Effector CD8-positive, alpha-beta T cell (primary cell): Measurements from ENCODE around the gene MMD.
A peak's percentile ranks its signal among the peaks of the same experiment; 100 is the strongest.
"Not testable (repeated sequence)": the region's sequence is repeated elsewhere in the genome, so short reads cannot be mapped to it uniquely, and the experiment has no call there.

ENCODE experiments used
- DNase-seq: peaks from one replicate; lab custom pipeline; 2025; lab: John Stamatoyannopoulos, UW

The MMD gene

DNA sequence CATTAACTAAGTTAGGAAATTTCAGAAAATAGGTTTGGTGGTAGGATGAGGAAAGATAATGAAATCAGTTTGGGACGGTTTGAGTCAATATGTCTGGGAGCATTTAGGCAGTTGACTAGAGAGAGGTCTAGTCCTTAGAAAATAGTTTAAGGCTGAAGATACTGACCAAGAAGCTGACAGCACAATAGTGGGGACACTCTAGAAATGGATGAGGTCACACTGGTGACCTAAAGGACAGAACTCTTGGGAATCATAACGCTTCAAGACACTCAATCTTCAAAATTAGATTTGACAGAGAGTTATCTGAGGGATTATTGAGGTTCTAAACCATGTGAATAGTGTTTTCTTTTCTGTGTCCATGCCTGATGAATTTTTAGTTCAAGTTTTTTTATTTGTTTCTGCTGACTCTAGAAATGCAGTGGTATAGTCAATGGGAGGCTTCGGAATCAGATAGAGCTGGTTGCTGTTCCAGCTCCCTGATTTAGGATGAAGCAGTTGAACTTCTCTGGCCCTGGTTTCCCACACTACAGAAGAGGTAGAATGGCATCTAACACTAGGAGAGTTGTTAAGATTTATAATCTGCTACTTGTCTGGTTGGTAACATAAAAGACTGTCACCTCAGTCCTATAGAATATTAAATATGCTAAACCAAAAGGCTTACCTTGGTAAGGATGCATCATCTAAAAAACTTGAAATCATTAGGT is 29.7 kb downstream of the MMD start:
- no peak for DNase-seq

DNA sequence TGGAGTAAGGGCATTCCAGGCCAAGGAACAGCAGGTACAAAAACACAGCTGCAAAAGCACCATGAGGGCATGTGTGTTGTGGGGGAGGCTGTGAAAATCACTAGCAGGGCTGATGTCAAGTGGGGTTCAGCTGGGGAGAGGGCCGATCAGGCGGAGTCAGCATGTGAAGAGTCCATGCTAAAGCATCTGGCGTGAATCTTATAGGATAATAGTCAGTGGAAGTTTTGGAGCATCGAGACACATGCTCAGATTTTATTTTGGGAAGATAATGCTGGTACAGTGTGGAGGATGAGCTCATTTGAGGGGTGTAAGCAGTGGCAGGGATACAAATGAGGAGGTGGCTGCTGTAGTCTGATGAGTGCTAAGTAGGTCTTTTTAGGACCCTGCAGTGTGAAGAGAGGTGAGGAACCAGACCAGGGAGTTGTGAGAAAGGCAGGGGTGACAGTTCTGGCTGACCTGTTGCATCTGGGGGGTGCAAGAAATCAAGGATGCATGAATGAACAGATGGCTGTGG is 30.3 kb downstream of the MMD start:
- no peak for DNase-seq

DNA sequence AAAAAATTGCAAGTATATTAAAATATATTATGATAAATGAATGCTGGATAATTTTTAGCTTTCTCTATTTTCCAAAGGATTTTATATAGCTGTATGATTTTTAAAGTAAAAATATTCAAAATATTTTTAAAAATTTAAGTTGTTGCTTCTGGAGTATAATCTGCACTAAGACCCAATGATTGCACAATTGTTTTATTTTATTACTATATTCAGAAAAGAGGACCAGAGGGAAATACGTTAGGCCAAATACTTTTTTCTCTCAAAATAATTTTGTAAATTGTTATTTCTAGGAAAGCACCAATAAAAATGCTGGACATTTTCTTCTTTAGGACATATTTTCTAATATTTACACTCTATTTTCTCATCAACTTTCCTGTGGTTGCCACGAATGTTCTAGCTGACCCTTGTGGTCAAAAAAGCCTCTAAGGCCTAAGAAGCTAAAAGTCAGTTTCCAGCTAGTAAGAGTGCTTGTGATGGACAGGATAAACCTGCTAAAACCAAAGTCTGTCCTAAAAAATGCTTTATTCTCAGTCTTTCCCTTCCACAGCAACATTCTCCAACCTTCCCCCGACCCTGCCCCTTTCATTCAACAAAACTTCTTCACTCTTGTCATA is 31.2 kb downstream of the MMD start:
- DNase-seq: no peak

- DNase-seq: not testable (repeated sequence)
Observed at GRCh38 chr17:55389715-55390114, 31.9 kb downstream of the MMD start.

DNA sequence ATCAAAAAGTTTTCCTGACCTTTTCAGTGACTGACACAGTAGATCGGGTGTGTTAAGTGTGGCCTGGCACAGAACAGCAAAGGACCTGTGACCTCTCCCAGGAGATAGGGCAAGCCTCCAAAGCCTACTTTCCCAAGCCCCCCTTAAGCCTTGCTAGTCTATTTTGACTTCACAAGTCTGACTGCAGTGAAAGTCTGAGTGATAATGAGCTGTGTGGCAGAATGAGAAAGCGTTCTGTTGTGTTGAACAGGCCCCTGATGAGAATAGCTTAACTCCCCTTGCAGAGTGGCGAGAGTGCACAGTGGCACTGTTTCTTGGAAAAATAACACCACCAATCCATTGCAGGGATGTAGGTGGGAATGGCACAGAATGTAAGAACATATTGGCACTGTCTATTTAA is 32.8 kb downstream of the MMD start:
- DNase-seq: no peak

DNA sequence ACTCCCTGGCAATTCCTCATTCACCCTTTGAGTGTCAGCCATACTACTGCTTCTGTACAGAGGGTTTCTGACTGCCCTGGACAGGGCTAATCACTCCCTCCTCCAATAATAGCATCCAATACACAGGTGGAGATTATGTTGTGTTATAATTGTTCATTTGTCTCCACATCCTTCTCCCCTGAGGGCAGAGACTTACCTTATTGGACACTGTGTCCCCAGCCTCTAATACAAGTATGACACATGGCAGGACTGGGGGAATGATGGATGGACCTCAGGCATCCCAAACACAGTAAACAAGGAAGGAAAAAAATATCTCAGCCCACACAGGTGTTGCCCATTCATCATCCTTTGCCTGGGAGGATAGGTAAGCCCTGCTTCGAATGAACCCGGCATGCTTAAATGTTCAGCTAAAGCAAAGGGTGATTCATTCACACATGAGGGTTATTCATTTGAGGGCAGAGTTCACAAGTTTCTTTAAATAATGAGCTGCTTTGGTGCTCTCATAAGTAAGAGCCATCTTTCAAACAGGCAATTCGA is 34.8 kb downstream of the MMD start:
- DNase-seq: no peak

- no peak for DNase-seq
Observed at GRCh38 chr17:55384643-55385232, 36.9 kb downstream of the MMD start.

DNA sequence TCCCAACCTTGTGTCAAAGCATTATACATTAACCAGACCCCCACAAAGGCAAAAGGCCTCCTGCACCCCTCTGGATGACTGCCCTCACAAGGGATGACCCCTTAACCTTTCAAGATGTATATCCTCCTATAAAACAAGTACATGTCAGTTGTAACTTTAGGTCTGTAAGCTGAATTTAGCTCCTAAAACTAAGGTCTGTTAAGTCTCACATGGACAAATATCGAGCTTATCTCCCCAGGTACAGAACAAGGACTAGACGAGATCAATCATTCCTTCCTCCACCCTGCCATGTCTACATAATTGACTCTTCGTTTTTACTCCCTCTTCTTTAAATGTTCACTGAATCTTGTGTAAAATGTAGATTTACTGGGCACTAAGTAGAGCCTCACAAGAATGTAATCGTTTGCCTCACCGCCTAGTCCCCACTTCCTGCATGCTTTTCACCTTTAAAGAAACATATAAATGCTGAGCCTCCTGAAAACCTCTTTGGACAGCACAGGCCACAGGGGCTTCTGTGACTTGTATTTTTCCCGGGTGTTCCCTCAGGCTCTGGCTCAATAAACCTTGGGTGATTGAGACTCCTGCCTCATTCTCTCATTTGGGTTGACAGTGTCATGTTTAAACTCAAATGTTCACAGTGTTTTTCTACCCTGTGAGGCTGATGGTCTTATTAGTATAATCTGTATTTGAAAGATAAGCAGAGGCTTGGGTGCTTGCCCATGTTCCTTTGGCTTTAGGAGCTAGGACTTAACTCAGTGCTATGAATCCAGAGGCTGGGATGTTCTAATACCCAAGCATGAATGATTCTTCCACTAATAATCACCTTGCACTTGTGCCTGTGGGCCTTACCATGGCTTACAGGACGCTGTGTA is 37.6 kb downstream of the MMD start:
- no peak for DNase-seq

DNA sequence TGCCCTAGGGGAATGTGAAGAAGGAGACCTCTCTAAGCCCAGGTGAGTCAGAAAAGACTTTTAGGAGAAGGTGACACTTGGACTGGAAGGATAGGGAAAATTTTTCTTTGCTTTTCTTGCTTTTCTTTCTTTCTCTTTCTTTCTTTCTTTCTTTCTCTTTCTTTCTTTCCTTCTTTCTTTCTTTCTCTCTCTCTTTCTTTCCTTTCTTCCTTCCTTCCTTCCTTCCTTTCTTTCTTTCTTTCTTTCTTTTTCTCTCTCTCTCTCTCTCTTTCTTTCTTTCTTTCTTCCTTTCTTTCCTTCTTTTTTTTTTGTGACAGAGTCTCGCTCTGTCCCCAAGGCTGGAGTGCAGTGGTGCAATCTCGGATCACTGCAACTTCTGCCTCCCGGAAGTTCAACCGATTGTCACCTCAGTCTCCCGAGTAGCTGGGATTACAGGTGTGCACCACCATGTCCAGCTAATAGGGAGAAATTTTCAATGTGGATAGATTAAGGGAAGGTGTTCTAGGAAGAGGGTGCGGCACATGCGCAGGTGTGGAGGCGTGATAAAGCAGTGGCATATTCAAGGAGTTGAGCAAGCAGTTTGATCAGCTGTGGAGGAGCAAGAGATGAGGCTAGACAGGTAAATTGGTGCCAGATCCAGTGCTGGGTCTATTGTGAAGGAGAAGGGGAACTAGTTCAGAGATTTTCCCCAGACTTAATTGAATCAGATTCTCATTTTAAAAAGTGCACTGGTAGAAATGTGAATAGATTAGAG is 40.4 kb downstream of the MMD start:
- DNase-seq: no peak

DNA sequence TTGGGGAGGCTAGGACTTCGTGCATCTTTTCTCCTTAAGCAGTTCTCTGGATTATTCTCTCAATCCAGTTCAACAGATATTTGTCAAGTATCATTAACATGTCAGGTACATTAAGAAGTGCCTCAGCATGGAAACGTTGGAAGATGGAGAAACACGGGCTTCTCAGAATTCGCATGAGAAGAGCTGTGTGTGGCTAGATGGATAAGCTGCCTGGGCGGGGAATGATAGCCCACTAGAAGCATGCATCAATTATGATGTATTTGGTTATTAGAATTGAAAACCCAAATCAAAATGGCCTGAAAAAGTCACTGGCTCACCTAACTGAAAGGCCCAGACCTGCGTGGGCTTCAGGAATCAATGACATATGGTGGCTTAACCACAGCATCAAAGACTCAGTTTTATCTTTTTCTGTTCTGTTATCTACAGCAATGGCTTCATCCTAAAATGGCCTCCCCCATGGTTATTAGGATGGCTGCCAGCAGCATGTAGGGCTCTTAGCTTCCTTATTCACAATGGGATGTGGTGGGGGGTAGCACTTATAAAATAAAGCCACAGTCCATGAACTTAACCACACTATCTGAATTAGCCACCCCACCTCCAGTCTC is 43.9 kb downstream of the MMD start:
- DNase-seq: no peak

DNA sequence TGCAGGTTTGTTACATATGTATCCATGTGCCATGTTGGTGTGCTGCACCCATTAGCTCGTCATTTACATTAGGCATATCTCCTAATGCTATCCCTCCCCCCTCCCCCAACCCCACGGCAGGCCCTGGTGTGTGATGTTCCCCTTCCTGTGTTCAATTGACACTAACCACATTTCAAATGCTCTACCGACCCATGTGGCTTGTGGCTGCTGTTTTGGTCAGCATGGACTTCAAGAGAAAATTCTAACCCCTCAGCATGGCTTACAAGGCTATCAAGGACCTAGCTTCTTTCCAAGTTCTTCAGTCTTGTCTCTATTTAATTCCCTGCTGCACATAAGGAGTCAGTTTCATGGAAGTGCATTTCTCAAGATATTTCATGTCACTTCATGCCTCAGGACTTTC is 52.9 kb downstream of the MMD start:
- no peak for DNase-seq

DNA sequence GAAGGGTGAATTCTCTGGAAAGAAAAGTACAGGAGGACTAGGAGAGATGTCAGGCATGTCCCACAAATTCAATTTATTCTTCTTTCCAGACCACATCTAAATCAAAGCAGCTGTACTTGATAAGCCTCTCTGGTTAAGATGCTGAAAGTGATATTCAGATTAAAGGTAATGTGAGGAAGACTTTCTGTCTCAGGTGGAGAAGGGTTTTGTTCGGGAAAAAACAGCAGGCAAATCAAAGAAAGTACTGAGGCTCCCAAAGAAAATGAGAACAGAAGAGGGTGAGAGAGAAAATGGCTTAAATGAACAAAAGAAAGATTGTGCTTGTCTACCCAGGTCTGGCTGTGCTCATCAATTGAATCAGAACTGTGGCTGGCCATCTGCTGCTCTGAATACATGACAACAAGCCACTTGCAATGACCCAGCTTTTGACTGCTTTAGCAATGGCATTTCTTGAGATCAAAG is 55.6 kb downstream of the MMD start:
- DNase-seq: no peak

GRCh38 chr17:55363033-55363432 is 58.6 kb downstream of the MMD start:
- DNase-seq: no peak

GRCh38 chr17:55360971-55361370 is 60.7 kb downstream of the MMD start:
- DNase-seq: no peak

DNA sequence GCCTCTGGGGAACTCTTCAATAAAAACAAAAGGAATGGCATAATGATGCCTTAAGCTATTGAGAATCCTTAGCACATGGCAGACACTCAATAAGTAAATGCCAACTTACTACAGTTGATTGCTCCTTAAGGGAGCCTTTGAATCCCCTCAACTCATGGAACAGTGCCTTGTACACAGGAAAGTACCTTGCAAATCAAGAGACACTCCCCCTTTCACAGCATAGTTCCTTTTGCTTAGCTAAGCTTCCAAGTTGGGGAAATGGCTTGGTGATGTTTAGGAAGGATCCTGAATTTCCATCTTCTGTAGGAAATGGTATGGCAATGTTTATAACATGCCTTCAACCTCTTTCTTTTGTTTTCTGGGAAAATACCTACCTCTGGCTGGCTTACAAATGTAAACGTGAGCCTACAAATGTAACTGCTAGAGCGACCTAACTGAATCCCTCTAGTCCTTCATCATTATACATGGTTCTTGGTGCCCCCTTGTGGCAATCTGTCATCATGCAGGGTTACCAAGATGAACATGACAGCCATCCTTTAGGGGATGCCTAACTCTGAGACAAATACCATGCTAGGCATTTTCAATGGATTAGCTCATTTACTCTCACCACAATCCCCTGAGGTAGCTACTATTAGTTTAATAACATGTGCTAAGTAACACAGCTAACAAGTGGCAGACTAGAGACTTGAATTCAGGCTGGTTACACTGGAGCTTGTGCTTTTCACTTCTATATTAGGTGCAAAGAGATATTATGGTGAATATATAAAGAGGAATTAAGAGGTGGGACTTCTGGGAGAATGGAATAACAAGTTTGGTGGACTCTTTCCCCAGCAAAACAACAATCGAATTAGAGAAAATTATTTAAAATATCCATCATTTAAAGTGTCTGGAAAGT is 65.0 kb downstream of the MMD start:
- DNase-seq: peak; percentile 18

DNA sequence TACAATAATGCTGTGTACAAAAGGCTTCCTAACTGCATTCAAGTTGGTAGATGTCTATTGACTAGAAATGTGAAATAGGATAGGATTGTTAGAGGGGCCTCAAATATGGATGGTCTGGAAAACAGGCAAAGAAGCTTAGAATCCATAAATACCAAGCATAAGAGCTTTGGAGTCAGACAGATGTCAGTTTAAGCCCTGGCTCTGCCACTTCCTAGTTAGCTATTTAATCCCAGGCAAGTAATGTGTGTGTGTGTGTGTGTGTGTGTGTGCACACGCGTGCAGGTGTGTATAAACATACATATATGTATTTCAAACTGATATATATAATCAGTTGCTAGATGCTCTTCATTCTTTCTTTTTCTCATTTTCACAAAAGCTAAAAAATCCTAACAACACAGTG is 66.7 kb downstream of the MMD start:
- DNase-seq: no peak

GRCh38 chr17:55354010-55354409 is 67.6 kb downstream of the MMD start:
- DNase-seq: no peak

DNA sequence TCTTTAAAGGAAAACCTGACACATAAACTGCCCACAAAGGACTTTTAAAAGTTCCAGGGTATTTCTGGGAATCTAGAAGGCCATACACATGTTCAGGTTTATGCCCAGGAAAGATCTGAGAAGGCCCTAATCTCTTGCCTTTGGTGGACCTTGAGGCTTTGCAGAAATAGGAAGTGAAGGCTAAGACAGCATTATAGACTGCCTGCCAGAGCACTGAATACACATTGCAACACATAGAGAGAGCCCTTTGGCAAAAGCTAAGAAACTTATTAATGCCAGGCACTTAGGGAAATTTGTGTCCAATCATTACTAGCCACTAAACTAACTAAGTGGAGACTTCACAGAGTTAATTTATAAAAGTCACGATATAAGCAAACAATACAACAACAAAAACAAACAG is 70.4 kb downstream of the MMD start:
- no peak for DNase-seq

- no peak for DNase-seq
Observed at GRCh38 chr17:55350825-55351205, 70.8 kb downstream of the MMD start.
